COR-L47 (cell line): Measurements from ENCODE around the gene ASTE1.
"Not testable (repeated sequence)": the region's sequence is repeated elsewhere in the genome, so short reads cannot be mapped to it uniquely, and the experiment has no call there.

Experiments
- DNase-seq: peaks from one replicate; lab custom pipeline; 2025; lab: John Stamatoyannopoulos, UW

The ASTE1 gene

DNA sequence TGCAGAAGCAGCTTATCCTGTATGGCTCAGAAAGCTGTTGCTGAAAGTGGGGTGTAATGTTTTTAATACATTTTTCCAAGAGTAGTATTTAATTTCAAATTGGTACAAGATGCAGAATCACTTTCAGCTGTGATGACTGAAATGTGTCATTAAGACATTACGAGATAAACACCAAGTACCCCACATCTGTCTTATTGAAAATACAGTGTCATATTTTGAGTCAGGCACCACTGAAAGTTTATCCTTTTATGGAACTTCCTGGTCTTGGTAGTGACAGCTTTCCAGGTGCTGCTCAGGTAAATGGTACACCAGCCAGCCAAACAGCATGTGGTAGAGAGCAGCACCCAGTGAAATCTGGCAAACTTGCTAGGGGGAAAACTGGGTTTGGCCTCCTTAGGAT, 16.9 kb downstream of the ASTE1 start:
- DNase-seq, result no peak

DNA sequence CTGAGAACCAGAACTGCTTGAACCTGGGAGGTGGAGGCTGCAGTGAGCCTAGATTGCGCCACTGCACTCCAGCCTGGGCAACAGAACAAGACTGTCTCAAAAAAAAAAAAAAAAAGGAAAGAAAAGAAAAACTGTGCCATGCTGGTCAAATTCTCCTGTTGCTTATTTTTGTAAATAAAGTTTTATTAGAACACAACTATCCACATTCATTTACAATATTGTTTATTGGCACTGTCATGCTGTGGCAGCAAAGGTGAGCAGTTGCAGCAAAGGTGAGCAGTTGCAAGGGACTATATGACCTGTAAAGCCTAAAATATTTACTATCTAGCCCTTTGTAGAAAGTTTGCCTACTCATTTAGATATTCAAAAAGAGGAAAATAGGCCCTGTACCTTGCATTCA, 18.3 kb downstream of the ASTE1 start:
- DNase-seq, result no peak

DNA sequence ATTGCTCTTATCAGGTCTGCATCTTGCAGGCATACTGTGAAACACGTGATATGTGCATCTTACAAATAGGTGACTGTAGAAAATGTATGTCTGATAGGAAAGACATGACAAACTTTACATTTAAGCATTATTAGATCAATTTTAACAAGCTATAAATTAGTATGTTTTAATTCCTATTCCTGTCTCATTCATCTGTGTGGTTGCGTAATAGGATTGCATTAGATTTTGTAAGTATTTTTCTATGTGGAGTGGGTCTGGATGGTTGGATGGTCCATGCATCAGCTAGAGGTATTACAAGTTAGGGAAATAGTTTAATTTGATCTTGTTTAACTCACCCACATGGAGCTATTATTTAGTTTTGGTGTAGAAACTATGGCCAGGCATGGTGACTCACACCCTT, 18.8 kb downstream of the ASTE1 start:
- no peak for DNase-seq

DNA sequence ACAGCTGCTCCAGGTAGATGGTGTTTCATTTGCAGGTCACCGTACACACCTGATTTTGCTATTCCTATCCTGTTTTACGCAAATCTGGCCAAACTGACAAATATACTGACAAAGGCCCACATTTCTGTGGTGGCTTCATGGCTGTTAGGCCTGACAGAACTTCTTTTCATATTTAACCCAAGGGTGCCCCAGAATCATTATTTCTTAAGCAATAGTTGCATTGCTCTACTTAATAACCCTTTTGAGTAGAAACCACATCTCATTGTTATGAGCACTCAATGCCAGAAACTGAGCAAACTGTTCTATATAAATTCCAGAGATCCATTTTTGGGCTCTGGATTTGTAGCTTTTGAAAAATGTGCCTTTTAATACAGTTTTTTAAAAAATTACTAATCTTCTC, 19.4 kb downstream of the ASTE1 start:
- no peak for DNase-seq

DNA sequence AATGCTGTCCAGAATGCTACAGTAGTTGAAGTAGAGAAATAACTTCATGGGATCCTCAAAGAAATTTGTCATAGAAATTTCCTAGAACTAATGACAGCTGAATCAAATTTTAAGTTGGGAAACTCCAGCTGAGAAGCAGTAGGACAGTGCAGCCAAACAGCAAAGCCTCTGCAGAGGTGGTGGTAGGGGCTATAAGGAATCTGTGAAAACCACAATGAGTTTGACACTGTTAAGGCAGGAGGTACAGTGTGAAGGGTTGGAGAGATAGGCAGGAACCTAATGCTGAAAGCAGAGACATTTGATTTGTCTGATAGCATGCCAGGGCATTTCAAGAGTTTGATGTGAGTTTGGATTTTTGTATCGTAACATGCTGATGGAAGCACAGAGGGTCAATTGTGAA, 22.0 kb downstream of the ASTE1 start:
- DNase-seq, result no peak

DNA sequence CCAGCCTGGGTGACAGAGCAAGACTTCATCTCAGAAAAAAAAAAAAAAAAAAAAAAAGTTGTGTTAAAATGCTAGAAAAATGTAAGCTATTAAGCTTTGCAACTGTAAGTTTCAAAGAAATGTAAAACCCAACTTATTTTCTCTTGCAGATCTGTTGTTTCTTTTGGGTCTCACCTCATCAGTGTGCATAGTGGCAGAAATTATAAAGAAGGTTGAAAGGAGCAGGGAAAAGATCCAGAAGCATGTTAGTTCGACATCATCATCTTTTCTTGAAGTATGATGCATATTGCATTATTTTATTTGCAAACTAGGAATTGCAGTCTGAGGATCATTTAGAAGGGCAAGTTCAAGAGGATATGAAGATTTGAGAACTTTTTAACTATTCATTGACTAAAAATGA, 25.6 kb downstream of the ASTE1 start:
- no peak for DNase-seq

DNA sequence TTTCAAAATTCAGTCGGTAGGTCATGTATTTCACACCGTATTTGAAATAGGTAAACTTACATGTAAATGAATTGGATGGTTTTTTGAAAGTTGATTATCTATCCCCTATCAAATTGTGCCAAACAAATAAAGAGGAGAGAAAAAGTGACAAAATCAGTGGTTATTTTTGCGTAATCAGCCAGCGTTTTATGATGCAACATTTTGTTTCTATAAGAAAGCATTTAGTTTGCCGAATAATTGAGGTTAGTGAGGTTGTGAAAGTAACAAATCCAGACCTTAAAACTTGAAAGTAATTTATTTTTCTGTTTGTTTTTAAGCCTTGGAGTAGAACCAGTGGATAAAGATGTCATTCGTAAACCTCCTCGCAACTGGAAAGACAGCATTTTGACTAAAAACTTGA, 29.3 kb downstream of the ASTE1 start:
- no peak for DNase-seq

DNA sequence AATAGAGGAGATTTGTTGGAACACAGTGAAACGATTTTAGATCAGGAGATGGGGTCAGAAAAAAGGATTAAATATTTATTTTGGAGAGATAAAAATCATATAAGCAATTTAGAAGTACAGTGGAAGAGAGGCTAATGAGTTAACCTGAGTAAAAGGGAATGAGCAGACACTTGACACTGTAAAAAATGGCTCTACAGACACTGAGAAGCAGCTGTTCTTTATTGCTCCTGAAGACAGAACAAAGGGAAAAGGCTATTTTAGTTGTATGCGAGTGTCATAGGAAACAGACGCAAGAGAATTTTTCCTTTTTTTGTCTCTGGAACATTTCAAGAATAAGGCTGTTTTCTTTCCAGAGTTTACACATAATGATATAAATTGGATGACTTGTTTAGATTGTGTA, 34.3 kb downstream of the ASTE1 start:
- no peak for DNase-seq

DNA sequence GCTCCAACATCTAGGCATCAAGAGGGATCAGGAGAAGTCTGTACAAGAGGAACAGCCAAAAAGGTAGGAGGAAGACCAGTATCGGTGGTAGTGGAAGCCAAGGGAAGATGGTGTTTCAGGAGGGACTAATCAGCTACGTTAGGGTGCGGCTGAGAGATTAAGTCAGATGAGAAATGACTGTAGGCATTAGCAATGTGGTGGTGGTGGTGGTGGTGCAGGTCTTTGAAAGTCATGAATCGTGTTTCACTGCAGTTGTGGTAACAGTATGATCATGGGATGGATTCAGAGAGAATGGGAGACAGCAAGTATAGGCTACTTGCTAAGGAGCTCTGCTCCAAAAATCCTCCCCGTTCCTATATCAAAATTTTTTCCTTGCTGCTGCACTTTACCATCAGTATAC, 35.5 kb downstream of the ASTE1 start:
- DNase-seq, result no peak

DNA sequence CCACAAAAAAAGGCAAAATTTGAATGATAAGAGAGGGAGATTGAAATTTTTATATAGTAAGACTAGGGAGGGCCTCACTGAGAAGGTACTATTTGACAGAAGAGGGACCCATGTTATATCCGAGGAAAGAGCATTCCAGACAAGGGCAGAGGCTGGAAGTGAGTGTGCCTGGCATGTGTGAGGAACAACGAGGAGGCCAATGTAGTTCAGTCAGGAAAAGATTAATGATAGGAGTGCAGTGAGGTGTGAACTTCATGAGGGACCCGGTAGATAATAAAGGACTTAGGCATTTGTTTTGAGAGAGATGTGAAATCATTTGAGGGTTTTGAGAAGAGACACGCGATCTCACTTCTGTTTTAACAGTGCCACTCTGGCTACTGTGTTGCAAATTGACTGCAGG, 36.3 kb downstream of the ASTE1 start:
- no peak for DNase-seq

DNA sequence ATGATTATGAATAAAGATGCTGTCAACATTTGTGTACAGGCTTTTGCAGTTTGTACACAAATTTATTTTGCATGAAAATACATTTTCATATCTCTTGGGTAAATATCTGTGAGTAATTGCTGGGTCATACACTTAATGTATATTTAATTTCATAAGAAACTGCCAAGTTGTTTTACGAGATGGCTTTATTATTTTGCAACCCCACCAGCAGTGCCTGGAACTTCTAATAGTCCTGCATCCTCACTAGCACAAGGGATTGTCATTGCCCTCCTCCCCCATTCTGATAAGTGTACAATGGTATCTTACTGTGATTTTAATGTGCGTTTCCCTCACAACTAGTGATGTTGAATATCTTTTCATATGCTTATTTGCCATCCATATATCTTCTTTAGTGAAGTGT, 45.2 kb downstream of the ASTE1 start:
- no peak for DNase-seq

DNA sequence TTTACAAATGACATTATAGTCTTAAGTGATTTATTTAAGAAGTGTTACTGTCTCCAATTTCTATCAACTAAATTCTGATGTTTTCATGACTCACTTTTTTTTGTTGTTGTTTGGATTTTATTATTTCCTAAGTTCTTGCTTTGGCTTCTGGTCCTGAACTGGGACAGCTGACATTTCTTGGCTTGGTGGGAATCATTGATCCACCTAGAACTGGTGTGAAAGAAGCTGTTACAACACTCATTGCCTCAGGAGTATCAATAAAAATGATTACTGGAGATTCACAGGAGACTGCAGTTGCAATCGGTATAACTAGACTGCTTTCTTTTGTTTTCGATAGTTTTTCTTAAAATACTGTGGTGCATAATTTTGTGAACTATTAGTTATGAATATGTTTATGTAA, 47.5 kb downstream of the ASTE1 start:
- DNase-seq, result no peak

DNA sequence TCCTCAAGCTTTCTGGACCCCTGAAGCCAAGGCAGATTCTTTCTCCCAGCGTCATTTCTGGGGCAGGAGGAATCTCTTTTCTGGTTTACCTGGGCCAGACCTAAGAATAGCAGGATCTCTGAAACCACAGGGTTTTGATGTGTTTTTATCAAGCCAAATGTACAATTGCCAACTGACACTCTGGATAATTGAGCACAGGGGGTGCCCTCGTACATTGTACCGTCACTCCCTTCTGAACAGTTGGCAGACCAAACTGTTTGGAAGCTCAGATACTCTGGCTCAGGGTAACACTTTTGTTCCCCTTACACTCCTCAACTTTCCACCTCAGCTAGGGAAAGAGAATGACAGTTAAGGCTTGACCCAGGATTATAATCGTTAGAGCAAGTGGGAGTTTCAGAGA, 49.9 kb downstream of the ASTE1 start:
- DNase-seq, result no peak

DNA sequence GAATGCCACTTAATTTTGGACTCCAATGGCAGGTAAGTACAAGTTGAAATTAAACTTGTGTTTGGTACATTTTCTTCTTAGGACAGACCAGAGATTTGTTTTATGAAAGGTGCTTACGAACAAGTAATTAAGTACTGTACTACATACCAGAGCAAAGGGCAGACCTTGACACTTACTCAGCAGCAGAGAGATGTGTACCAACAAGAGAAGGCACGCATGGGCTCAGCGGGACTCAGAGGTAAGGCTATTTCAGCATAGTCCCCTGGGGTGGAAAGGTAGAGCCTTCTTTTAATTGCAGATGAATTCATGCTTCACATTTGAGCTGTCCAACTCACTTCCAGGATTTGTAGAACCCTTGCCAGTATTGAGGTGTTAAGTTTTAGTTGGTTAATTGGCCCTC, 51.4 kb downstream of the ASTE1 start:
- DNase-seq, result no peak

DNA sequence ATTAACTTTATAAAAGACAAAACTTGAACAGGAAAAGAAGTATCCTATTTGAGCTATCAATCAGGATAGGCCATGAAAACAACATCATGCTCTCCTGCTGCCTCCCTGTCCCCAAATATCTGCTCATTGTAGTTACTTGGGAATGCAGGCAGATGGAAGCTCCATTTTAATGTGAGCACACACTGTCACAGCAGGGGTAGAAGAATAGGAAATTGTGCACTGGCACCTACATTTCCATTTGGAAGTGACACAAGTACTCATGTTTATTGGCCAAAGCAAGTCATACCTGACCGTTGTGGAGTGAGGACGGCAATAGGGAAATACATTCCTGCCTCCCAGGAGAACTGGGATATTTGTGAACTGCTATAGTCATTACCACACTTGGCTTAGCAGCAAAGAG, 52.4 kb downstream of the ASTE1 start:
- no peak for DNase-seq

DNA sequence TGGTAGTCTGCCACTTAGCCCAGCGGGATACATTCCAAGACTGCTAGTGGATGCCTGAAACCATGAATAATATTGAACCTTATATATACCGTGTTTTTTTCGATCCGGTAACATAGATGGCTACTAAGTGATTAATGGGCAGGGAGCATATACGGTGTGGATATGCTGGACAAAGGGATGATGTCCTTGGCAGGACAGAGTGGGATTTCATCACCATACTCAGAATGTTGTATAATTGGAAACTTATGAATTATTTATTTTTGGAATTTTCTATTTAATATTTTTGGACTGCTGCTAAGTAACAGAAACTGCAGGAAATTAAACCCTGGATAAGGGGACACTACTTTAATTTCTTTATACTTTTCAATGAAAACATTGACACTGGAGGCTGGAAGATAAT, 53.2 kb downstream of the ASTE1 start:
- DNase-seq, result no peak

DNA sequence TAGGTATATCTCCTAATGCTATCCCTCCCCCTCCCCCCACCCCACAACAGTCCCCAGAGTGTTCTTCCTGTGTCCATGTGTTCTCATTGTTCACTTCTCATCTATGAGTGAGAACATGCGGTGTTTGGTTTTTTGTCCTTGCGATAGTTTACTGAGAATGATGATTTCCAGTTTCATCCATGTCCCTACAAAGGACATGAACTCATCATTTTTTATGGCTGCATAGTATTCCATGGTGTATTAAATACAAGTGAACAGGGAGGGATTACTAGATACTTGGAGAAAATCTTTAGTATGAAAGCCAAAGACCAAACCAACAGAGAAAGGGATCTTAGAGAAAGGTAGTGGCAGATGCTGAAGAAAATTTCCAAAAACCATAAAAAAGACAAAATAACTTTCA, 54.0 kb downstream of the ASTE1 start:
- not testable (repeated sequence) for DNase-seq

DNA sequence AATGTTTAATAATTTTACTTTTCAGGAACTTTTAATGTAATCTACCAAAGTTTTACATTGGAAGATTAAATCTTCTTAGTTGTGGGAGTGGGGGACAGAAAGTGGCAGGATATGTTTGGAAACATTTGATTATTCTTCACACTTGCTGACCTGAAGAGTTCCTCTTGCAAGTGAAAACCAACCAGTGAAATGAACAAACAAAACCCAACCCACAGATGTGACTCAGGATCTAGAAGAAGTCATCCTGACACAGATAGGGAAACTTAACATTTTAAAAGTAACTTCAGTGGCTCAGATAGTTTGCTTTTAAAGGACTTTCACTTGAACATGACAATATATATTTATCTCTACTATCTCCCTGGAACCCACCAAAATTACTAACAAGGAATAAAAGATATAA, 55.4 kb downstream of the ASTE1 start:
- no peak for DNase-seq

DNA sequence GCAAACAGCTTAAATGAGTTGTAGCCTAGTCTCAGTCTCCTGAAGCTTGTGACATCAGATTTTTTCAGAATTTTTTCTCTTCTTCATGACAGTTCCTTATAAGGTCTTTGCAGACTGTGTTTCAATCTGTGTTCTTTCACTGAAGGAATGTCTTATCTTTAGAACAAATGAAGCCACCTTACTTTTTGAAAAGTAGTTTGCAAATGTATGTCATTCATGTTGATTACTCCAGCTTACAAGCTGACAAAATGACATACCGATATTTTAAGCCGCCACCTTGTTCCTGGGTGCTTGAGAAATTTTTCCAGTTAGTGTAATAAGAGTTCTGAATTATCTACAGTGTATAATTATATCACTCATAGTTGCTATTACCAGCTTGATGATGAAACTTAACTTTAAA, 57.0 kb downstream of the ASTE1 start:
- no peak for DNase-seq

DNA sequence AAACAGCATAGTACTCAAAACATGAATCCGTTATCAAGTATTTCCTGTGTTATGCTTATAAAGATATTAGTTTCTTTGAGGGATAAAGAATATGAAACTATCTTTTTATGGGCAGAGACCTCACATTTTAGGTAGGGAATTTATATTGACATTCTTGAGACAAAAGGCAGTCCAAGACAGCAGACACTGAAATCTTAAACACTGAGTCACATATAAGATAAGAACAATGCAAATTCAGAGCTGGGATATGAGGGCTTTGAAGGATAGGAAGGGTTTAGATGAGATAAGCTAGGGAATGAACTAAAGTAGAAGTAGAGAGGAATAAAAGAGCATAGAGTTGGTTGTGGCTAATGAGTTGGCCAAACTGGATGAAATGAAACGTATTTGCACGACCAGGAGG, 58.4 kb downstream of the ASTE1 start:
- DNase-seq, result no peak

DNA sequence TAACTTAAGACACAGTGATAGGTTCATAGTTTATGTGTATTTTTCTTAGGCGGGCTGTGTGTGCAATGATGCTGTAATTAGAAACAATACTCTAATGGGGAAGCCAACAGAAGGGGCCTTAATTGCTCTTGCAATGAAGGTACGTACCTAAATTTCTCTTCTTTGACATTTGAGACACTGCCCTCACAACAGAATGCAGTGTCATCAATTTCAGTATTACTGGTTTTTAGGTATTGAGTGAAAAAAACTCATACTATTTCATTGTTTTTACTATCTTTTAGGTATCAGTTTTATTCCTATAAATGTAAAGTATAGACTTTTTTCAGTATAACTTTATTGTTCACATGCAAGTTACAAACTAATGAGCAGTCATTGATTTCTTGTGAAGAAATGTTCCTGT, 59.3 kb downstream of the ASTE1 start:
- DNase-seq, result no peak

DNA sequence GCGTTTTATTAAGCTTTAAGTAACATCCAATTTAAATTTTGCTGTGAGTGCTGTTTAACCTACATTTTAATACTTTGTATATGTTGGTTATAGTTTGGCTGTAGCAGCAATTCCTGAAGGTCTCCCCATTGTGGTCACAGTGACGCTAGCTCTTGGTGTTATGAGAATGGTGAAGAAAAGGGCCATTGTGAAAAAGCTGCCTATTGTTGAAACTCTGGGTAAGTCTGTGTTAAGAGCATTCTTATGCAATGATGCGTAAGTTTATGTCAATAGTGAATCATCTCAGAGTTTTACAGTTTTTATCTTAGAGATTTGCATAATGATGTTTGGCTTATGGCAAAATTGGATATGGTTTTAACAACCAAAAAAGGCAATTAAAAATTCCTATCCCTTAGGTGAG, 62.7 kb downstream of the ASTE1 start:
- DNase-seq, result no peak
